Umbilical cord (tissue), 2 donors: Measurements from ENCODE around the gene HLA-E. TPM values are rescaled to one million over a fixed set of nuclear protein-coding genes. Genes with fewer than 3 reads are reported as not detected.

ENCODE experiments used
- DNase-seq: peaks from one replicate; pipeline ENCODE4 v3.0.0-alpha.2; 2015; ENCODE audit warnings: low spot score
- total RNA-seq: library from RNA; depleted of rRNA; stranded (reverse); fragments of >200 nt; gene quantifications from one replicate; pipeline ENCODE4 v1.2.3, GENCODE V29; 2014; ENCODE audit warnings: low replicate concordance; ENCODE audit not compliant: insufficient read depth

Gene HLA-E
- total RNA-seq, 1 donor from 2014 or later: 186 TPM

DNA sequence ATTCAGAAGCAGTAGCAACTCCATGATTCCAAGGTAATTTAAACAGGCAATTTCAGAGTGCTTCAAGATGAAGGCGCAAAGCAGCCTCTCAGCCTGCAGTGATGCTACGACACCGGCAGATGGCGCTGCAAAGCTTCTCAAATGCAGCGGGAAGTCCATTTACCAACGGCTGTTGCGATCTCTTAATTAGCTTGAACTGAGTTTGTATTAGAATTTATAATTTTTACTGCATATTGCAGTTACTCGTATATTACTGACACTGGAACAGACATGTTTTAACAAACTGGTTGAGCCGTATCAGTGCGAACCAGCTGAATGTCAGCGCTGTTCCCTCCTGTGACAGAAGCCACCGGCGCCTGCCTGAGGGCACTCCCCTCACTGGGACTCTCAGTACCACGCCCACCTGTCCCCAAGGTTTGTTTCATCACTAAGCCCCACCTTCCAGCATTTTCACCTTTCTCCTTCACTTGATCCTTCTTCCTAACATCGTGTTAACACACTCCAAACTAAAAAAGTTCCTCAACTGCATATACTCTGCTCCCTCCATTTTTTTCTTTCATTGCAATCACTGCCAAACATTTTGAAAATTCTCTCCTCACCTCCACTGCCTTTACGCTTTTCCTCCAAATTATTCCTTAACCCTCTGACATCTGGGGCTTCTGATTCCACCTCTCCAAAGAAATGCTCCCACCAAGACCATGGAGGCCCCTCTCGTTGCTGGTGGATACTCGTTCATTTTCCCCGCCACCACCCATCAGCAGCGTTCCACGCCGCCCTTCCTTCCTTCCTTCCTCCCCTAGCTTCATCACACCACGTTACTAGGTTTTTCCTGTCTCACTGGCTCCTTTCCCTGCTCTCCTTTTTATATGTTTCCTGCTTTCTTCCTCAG, 52.5 kb downstream of the HLA-E start:
- DNase-seq: peak; percentile 86

- DNase-seq: no peak
Observed at GRCh38 chr6:30542404-30542725, 53.1 kb downstream of the HLA-E start.

DNA sequence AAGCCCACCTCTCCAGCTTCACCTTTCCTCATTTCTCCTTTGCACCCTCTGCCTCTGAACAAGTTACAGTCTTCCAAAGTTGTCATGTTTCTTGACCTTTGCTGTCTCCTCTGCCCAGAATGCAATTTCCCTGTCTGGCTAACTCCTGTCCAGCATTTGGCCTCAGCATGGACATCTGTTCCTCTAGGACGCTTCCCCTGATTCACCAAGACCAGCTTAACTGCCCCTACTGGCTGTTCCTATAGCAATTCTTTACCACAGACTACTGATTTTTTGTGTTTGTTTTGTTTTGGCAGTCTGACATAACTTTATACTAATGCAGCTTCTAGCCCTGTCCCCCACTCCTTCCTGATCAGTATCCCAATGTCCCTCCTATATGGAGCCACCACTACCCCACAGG, 53.6 kb downstream of the HLA-E start:
- no peak for DNase-seq

Other genes starting within 250 kb of the HLA-E start
- 5.5 TPM for gene TRIM39, start 162.6 kb upstream of the HLA-E start, total RNA-seq
- 30.6 TPM for gene RPP21, start 144.4 kb upstream of the HLA-E start, total RNA-seq
- 25.3 TPM for gene GNL1, start 67.0 kb downstream of the HLA-E start, total RNA-seq
- gene PRR3, start 67.8 kb downstream of the HLA-E start, total RNA-seq: 5.1 TPM
- gene ABCF1, start 81.9 kb downstream of the HLA-E start, total RNA-seq: 27.2 TPM
- 11.3 TPM for gene PPP1R10, start 127.7 kb downstream of the HLA-E start, total RNA-seq
- gene MRPS18B, start 128.3 kb downstream of the HLA-E start, total RNA-seq: 18.8 TPM
- gene ATAT1, start 137.4 kb downstream of the HLA-E start, total RNA-seq: 1.9 TPM
- gene C6orf136, start 157.6 kb downstream of the HLA-E start, total RNA-seq: 11.8 TPM
- gene DHX16, start 183.5 kb downstream of the HLA-E start, total RNA-seq: 19.5 TPM
- gene PPP1R18, start 197.1 kb downstream of the HLA-E start, total RNA-seq: 20.9 TPM
- gene NRM, start 201.5 kb downstream of the HLA-E start, total RNA-seq: 4.3 TPM
- gene MDC1, start 227.8 kb downstream of the HLA-E start, total RNA-seq: 14.9 TPM
- gene TUBB, start 230.8 kb downstream of the HLA-E start, total RNA-seq: 174 TPM